ENCODE data around the gene ZFP91.
A peak's percentile ranks its signal among the peaks of the same experiment; 100 is the strongest.
"Not testable (repeated sequence)": the region's sequence is repeated elsewhere in the genome, so short reads cannot be mapped to it uniquely, and the experiment has no call there.

Gene ZFP91

GRCh38 chr11:58578635-58579191 is at the start of gene ZFP91:
Gene ZFP91 (plus strand): TSS chr11:58579063. CDS start chr11:58579282, 219 bp downstream.
- DNase-seq, result peak; percentile 97

- DNase-seq, result no peak
Measured at GRCh38 chr11:58530236-58530635, 48.6 kb upstream of the ZFP91 start.

- no peak for DNase-seq
Measured at GRCh38 chr11:58531865-58532341, 47.0 kb upstream of the ZFP91 start.

- no peak for DNase-seq
Measured at GRCh38 chr11:58546841-58547240, 32.0 kb upstream of the ZFP91 start.

- DNase-seq, result no peak
Measured at GRCh38 chr11:58549644-58550043, 29.2 kb upstream of the ZFP91 start.

- DNase-seq, result no peak
Measured at GRCh38 chr11:58560842-58561241, 18.0 kb upstream of the ZFP91 start.

- no peak for DNase-seq
Measured at GRCh38 chr11:58561394-58562098, 17.3 kb upstream of the ZFP91 start.

- DNase-seq, result no peak
Measured at GRCh38 chr11:58562375-58562800, 16.5 kb upstream of the ZFP91 start.

- DNase-seq, result no peak
Measured at GRCh38 chr11:58564231-58564630, 14.6 kb upstream of the ZFP91 start.

GRCh38 chr11:58567889-58568512 is 10.9 kb upstream of the ZFP91 start:
- peak; percentile 24 for DNase-seq

GRCh38 chr11:58572906-58573305 is 6.0 kb upstream of the ZFP91 start:
- not testable (repeated sequence) for DNase-seq

GRCh38 chr11:58573451-58574104 is 5.3 kb upstream of the ZFP91 start:
- peak; percentile 24 for DNase-seq

- DNase-seq, result no peak
Measured at GRCh38 chr11:58574881-58575280, 4.0 kb upstream of the ZFP91 start.

GRCh38 chr11:58575377-58576020 is 3.4 kb upstream of the ZFP91 start, which contains the start of gene LPXN:
Gene LPXN (minus strand): TSS chr11:58575856. CDS start chr11:58575772, 84 bp downstream.
- no peak for DNase-seq

GRCh38 chr11:58576887-58577471 is 1.9 kb upstream of the ZFP91 start:
- DNase-seq, result no peak

GRCh38 chr11:58577555-58578135 is 1.2 kb upstream of the ZFP91 start:
- peak; percentile 88 for DNase-seq

- peak; percentile 88 for DNase-seq
Measured at GRCh38 chr11:58578136-58578634, 678 bp upstream of the ZFP91 start.

- peak; percentile 84 for DNase-seq
Measured at GRCh38 chr11:58579192-58580129, 598 bp downstream of the ZFP91 start.

GRCh38 chr11:58580311-58580710 is 1.4 kb downstream of the ZFP91 start:
- DNase-seq, result no peak

GRCh38 chr11:58582437-58582836 is 3.6 kb downstream of the ZFP91 start:
- DNase-seq, result no peak

GRCh38 chr11:58586998-58587397 is 8.1 kb downstream of the ZFP91 start:
- no peak for DNase-seq

All from NK-92 treated with Interleukin-12 subunit alpha and Interleukin-12 subunit beta, amount 100 ng/mL, for 24 hours (cell line).